HCT116 (cell line): ENCODE results near the gene DAPK1. TPM values are rescaled to one million over a fixed set of nuclear protein-coding genes. Genes with fewer than 3 reads are reported as not detected.

Experiments used
- ATAC-seq: fragments of 200-7000 bp; cut with Tn5 transposase; 2 replicates; pipeline ENCODE4 v1.9.1; 2020; ENCODE audit warnings: mild to moderate bottlenecking, moderate library complexity
- BruUV-seq: library from RNA; stranded (reverse); fragments of 400-500 nt; replicated peaks from 2 replicates; lab custom pipeline; 2021; lab: Mats Ljungman, UMichigan
- CTCF ChIA-PET: fragments of 300-600 bp; sonication (Branson Sonifier 250); formaldehyde crosslinking; loops from one replicate; lab custom pipeline; 2021; ENCODE audit warnings: antibody characterized with exemption; lab: Charles Lee
- POLR2A ChIA-PET: fragments of 300-600, 350-600 bp; sonication (Branson Sonifier 250); formaldehyde crosslinking; loops from one replicate; lab custom pipeline; 2021; ENCODE audit warnings: antibody characterized with exemption; lab: Charles Lee
- RAD21 ChIA-PET, 2 experiments: fragments of 300-600 bp; sonication (Branson Sonifier 250); formaldehyde crosslinking; loops; one replicate each; lab custom pipeline; 2023; ENCODE audit warnings: low total read pairs in 2 of 2; ENCODE audit not compliant: uncharacterized antibody in 2 of 2, unreplicated experiment in 2 of 2, low non-redundant PET in 1 of 2; lab: Charles Lee
- DNase-seq: peaks from one replicate; pipeline ENCODE4 v3.0.0-alpha.2; 2010; ENCODE audit warnings: low read depth, low spot score
- H2AFZ ChIP-seq: fragments of 200-600 bp; shearing (Covaris generic), sonication (generic); 2 replicates; pipeline ENCODE4 v1.6.1; 2017; ENCODE audit warnings: low read depth, mixed run types, mixed read lengths, antibody characterized with exemption, low read length; ENCODE audit not compliant: poor library complexity, severe bottlenecking
- H3K27ac ChIP-seq: 2 replicates; pipeline ENCODE4 v1.5.1; 2012; ENCODE audit warnings: low read depth, low read length
- H3K27me3 ChIP-seq: fragments of 200-600 bp; sonication (generic); 2 replicates; pipeline ENCODE4 v1.6.1; 2016; ENCODE audit warnings: mixed run types, low read length, mixed read lengths; ENCODE audit not compliant: insufficient read depth
- H3K36me3 ChIP-seq, 2 experiments: fragments of 200-500 bp in 1 of 2; fragments of 200-600 bp in 1 of 2; sonication (Bioruptor generic) in 1 of 2; sonication (generic) in 1 of 2; 2 replicates each; pipeline versions ENCODE4 v1.5.1 to v1.6.1; 2014 to 2016; ENCODE audit warnings: low read length in 2 of 2, inconsistent platforms in 1 of 2, mixed read lengths in 1 of 2, mixed run types in 1 of 2; ENCODE audit not compliant: insufficient read depth in 2 of 2, control insufficient read depth in 1 of 2
- H3K4me1 ChIP-seq, 2 experiments: fragments of 200-600 bp in 1 of 2; sonication (generic) in 1 of 2; 2 replicates each; pipeline versions ENCODE4 v1.5.1 to v1.6.1; 2012 to 2017; ENCODE audit warnings: low read length in 2 of 2, inconsistent platforms in 1 of 2, mild to moderate bottlenecking in 1 of 2, mixed read lengths in 1 of 2, mixed run types in 1 of 2, moderate library complexity in 1 of 2; ENCODE audit not compliant: insufficient read depth in 2 of 2, control insufficient read depth in 1 of 2
- H3K4me2 ChIP-seq: fragments of 200-600 bp; sonication (generic); 2 replicates; pipeline ENCODE4 v1.6.1; 2017; ENCODE audit warnings: mixed run types, low read length, mixed read lengths
- H3K4me3 ChIP-seq, 2 experiments: fragments of 200-600 bp in 1 of 2; sonication (generic) in 1 of 2; replicated peaks in 1 of 2; 2 replicates each; pipeline ENCODE4 v1.5.1; 2011 to 2016; ENCODE audit warnings: low read length in 2 of 2, control low read depth in 1 of 2, low read depth in 1 of 2, mild to moderate bottlenecking in 1 of 2, mixed read lengths in 1 of 2, mixed run types in 1 of 2
- H3K79me2 ChIP-seq: fragments of 200-600 bp; sonication (generic); 2 replicates; pipeline ENCODE4 v1.6.1; 2017; ENCODE audit warnings: mild to moderate bottlenecking, mixed run types, low read length, moderate library complexity, mixed read lengths; ENCODE audit not compliant: insufficient read depth
- H3K9ac ChIP-seq: fragments of 200-600 bp; sonication (generic); 2 replicates; pipeline ENCODE4 v1.6.1; 2016; ENCODE audit warnings: low read length, mixed read lengths
- H3K9me2 ChIP-seq: fragments of 200-600 bp; sonication (generic), shearing (Covaris generic); 2 replicates; pipeline ENCODE4 v1.6.1; 2017; ENCODE audit warnings: mixed run types, mild to moderate bottlenecking, moderate library complexity; ENCODE audit not compliant: insufficient read depth
- H3K9me3 ChIP-seq, 2 experiments: fragments of 200-500 bp in 1 of 2; fragments of 200-600 bp in 1 of 2; sonication (Bioruptor generic) in 1 of 2; sonication (generic) in 1 of 2; 2 replicates each; pipeline ENCODE4 v1.6.1; 2014 to 2017; ENCODE audit warnings: low read length in 2 of 2, mixed read lengths in 2 of 2, inconsistent platforms in 1 of 2, low read depth in 1 of 2, mild to moderate bottlenecking in 1 of 2, mixed run types in 1 of 2, moderate library complexity in 1 of 2; ENCODE audit not compliant: control insufficient read depth in 1 of 2, insufficient read depth in 1 of 2
- H4K20me1 ChIP-seq: fragments of 200-600 bp; sonication (generic), shearing (Covaris generic); 2 replicates; pipeline ENCODE4 v1.6.1; 2017; ENCODE audit warnings: mixed run types, mild to moderate bottlenecking, moderate library complexity; ENCODE audit not compliant: insufficient read depth
- CBX3 ChIP-seq: IDR thresholded peaks from 2 replicates; pipeline ENCODE4 v1.6.1; 2012; ENCODE audit warnings: low read depth
- CEBPB ChIP-seq: IDR thresholded peaks from 2 replicates; pipeline ENCODE4 v1.6.1; 2012; ENCODE audit warnings: low read depth
- EGR1 ChIP-seq: IDR thresholded peaks from 2 replicates; pipeline ENCODE4 v1.6.1; 2012; ENCODE audit warnings: low read depth
- ELF1 ChIP-seq: IDR thresholded peaks from 2 replicates; pipeline ENCODE4 v1.6.1; 2012; ENCODE audit warnings: low read depth, borderline replicate concordance
- EZH2 ChIP-seq: fragments of 200-600 bp; sonication (generic); IDR thresholded peaks from 2 replicates; pipeline ENCODE4 v1.6.1; 2017; ENCODE audit warnings: antibody characterized with exemption, mixed run types
- EZH2phosphoT487 ChIP-seq: fragments of 200-600 bp; IDR thresholded peaks from 2 replicates; pipeline ENCODE4 v1.6.1; 2018; ENCODE audit warnings: antibody characterized with exemption, borderline replicate concordance
- FOSL1 ChIP-seq: IDR thresholded peaks from 2 replicates; pipeline ENCODE4 v1.6.1; 2012; ENCODE audit warnings: low read depth
- POLR2A ChIP-seq: IDR thresholded peaks from 2 replicates; pipeline ENCODE4 v1.7.0; 2011; ENCODE audit warnings: borderline replicate concordance; ENCODE audit not compliant: insufficient read depth, insufficient read length; ENCODE audit errors: extremely low read depth
- POLR2AphosphoS5 ChIP-seq: IDR thresholded peaks from 2 replicates; pipeline ENCODE4 v1.6.1; 2011; ENCODE audit warnings: mild to moderate bottlenecking, low read depth, low read length, moderate library complexity
- RAD21 ChIP-seq: IDR thresholded peaks from 2 replicates; pipeline ENCODE4 v1.6.1; 2012; ENCODE audit warnings: low read depth, mild to moderate bottlenecking
- SIN3A ChIP-seq: IDR thresholded peaks from 2 replicates; pipeline ENCODE4 v1.6.1; 2012; ENCODE audit warnings: low read depth
- SP1 ChIP-seq: IDR thresholded peaks from 2 replicates; pipeline ENCODE4 v1.6.1; 2012; ENCODE audit warnings: low read depth
- SRF ChIP-seq: IDR thresholded peaks from 2 replicates; pipeline ENCODE4 v1.6.1; 2012; ENCODE audit warnings: low read depth
- TCF7L2 ChIP-seq: IDR thresholded peaks from 2 replicates; pipeline ENCODE4 v1.7.0; 2011; ENCODE audit warnings: borderline replicate concordance, inconsistent platforms; ENCODE audit not compliant: insufficient read depth, insufficient read length; ENCODE audit errors: extremely low read depth
- YY1 ChIP-seq: IDR thresholded peaks from 2 replicates; pipeline ENCODE4 v1.6.1; 2011; ENCODE audit warnings: low read length, low read depth, moderate library complexity, mild to moderate bottlenecking; ENCODE audit not compliant: insufficient replicate concordance; ENCODE audit errors: extremely low read depth
- ZFX ChIP-seq: fragments of 450-650 bp; IDR thresholded peaks from 2 replicates; pipeline ENCODE4 v1.6.1; 2017
- ZNF274 ChIP-seq: fragments of 200-500 bp; sonication (Bioruptor generic); IDR thresholded peaks from 2 replicates; pipeline ENCODE4 v1.6.1; 2014; ENCODE audit warnings: mild to moderate bottlenecking, low read depth, low read length, inconsistent platforms
- intact Hi-C: fragments of 100-400 bp; cut with micrococcal nuclease; formaldehyde crosslinking; loops from 2 replicates; pipeline ENCODE4 v1.10.0; 2022
- total RNA-seq: library from RNA; stranded (reverse); gene quantifications from one replicate; pipeline ENCODE4 v1.2.1, GENCODE V29; 2021; ENCODE audit not compliant: unreplicated experiment
- TF ChIP-seq, protein P1 (sequence below): IDR thresholded peaks from 2 replicates; pipeline ENCODE4 v1.6.1; 2012
- TF ChIP-seq, protein P2 (sequence below): IDR thresholded peaks from 2 replicates; pipeline ENCODE4 v1.6.1; 2012; ENCODE audit warnings: low read depth
- TF ChIP-seq, protein P3 (sequence below): IDR thresholded peaks from 2 replicates; pipeline ENCODE4 v1.6.1; 2012

The DAPK1 gene
- total RNA-seq, 1 experiment from 2014 or later, result 5.6 TPM

DNA sequence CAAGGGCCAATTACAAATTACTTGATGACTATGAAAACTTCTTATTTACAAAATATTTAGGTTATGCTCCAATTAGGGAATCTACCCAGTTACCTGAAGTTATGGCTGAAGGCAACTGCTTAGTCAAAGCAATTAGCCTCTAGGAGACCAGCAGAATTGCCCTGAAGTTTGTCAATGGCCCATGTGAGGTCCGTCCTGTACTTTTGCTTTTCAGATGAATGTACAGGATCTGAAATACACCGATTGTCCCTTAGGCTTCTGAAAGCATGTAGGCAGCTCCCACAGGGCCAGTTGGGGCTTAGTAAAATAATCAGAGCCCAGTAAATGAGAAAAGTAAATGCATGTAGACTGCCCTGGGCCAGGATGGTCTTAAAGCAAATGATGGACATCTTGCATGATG lies 93.3 kb downstream of the DAPK1 start:
- no peak for DNase-seq
- Histone ChIP-seq H3K79me2 (no peaks in the 10 kb centered on the region), H3K27me3 (no peaks in the 10 kb centered on the region), H3K9ac (no peak overlapping the region), H3K4me3 (no peak overlapping the region), H2AFZ (no peak overlapping the region), H3K27ac (no peak overlapping the region), H4K20me1 (no peaks in the 10 kb centered on the region), H3K4me1 (no peaks in the 10 kb centered on the region), H3K36me3 (no peaks in the 10 kb centered on the region), H3K9me2 (no peaks in the 10 kb centered on the region), H3K4me2 (no peak overlapping the region), H3K9me3 (no peaks in the 10 kb centered on the region)
- RAD21 ChIA-PET, result no interaction called here
- intact Hi-C loops, result no loop called here
- no TSS peak for BruUV-seq
- ATAC-seq, result no peak
- CTCF ChIA-PET, result no interaction called here
- POLR2A ChIA-PET, result no interaction called here
- no peak for TF ChIP-seq SP1
- TF ChIP-seq SIN3A, result no peak
- no peak for TF ChIP-seq ELF1
- no peak for TF ChIP-seq RAD21
- TF ChIP-seq EZH2phosphoT487, result no peak
- TF ChIP-seq ZFX, result no peak
- no peak for TF ChIP-seq YY1
- TF ChIP-seq TCF7L2, result no peak
- no peak for TF ChIP-seq POLR2A
- TF ChIP-seq ZNF274, result no peak
- no peak for TF ChIP-seq EZH2
- TF ChIP-seq, protein P1, sequence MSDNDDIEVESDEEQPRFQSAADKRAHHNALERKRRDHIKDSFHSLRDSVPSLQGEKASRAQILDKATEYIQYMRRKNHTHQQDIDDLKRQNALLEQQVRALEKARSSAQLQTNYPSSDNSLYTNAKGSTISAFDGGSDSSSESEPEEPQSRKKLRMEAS, result no peak
- no peak for TF ChIP-seq FOSL1
- TF ChIP-seq, protein P2, sequence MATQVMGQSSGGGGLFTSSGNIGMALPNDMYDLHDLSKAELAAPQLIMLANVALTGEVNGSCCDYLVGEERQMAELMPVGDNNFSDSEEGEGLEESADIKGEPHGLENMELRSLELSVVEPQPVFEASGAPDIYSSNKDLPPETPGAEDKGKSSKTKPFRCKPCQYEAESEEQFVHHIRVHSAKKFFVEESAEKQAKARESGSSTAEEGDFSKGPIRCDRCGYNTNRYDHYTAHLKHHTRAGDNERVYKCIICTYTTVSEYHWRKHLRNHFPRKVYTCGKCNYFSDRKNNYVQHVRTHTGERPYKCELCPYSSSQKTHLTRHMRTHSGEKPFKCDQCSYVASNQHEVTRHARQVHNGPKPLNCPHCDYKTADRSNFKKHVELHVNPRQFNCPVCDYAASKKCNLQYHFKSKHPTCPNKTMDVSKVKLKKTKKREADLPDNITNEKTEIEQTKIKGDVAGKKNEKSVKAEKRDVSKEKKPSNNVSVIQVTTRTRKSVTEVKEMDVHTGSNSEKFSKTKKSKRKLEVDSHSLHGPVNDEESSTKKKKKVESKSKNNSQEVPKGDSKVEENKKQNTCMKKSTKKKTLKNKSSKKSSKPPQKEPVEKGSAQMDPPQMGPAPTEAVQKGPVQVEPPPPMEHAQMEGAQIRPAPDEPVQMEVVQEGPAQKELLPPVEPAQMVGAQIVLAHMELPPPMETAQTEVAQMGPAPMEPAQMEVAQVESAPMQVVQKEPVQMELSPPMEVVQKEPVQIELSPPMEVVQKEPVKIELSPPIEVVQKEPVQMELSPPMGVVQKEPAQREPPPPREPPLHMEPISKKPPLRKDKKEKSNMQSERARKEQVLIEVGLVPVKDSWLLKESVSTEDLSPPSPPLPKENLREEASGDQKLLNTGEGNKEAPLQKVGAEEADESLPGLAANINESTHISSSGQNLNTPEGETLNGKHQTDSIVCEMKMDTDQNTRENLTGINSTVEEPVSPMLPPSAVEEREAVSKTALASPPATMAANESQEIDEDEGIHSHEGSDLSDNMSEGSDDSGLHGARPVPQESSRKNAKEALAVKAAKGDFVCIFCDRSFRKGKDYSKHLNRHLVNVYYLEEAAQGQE, result no peak
- no peak for TF ChIP-seq CBX3
- TF ChIP-seq EGR1, result no peak
- no peak for TF ChIP-seq POLR2AphosphoS5
- no peak for TF ChIP-seq SRF
- TF ChIP-seq, protein P3, sequence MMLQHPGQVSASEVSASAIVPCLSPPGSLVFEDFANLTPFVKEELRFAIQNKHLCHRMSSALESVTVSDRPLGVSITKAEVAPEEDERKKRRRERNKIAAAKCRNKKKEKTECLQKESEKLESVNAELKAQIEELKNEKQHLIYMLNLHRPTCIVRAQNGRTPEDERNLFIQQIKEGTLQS, result no peak
- TF ChIP-seq CEBPB, result no peak
